Fibroblast of skin of back (primary cell): ENCODE data around the gene SP4.

Experiments used
- DNase-seq: peaks from one replicate; pipeline ENCODE4 v3.0.0-alpha.2; 2013

The SP4 gene

GRCh38 chr7:21443149-21443841 is 15.4 kb downstream of the SP4 start:
- DNase-seq = no peak

- no peak for DNase-seq
These were observed 21.1 kb downstream of the SP4 start for GRCh38 chr7:21448974-21449373.

- DNase-seq = no peak
These were observed 22.2 kb downstream of the SP4 start for GRCh38 chr7:21450076-21450475.

DNA sequence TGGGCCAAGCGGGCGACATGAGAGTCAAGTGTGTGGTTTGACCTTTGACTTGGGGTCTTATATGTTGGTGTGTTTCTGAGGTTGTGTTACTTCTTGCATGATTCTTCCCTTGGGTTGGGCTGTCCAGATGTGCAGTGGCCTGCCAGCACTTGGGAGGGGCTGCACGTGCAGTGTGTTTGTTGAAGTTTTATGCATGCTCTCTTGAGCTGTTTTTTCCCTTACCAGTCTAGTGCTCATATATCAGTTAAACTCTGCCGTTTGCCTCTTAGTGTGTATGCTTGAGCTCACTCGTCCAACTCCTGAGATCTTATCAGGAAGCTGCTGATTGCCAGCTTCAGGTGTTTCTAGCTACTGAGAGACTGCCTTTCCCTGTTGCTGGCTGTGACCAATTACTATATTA is 23.1 kb downstream of the SP4 start:
- DNase-seq = no peak

DNA sequence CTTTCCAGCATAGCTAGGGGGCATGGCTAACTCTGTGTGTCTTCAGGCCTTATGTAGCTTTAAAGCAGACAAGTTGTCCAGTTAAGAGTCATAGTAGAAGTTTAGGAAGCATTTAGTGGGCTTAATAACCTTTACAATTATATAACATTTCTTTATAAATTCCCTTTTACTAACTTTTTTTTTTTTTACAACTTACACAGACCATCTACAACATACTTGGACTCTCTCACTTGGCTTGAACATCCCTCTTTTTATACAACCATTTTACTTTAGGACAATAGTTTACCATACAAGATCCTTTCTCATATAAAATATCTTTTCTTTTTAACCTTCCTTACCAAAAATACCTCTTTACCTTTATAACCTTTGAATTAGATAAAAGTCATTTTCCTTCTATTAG is 26.3 kb downstream of the SP4 start:
- no peak for DNase-seq

GRCh38 chr7:21454906-21455305 is 27.0 kb downstream of the SP4 start:
- DNase-seq = no peak

- no peak for DNase-seq
These were observed 33.4 kb downstream of the SP4 start for GRCh38 chr7:21461282-21461681.

DNA sequence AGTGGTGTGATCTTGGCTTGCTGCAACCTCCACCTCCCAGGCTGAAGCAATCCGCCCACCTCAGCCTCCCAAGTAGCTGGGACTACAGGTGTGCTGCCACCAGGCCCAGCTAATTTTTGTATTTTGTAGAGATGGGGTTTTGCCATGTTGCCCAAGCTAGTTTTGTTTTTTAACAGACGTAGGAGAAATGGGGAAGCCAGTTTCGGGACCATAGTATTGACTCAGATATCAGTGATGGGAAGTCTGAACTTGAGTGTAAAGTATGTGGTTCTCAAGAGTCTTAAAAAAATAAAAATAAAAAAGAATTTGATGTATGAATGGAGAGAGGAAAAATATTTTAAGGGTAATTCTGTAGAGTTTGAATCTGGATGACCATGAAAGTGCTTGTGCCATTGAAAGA is 34.2 kb downstream of the SP4 start:
- no peak for DNase-seq

- DNase-seq = no peak
These were observed 35.6 kb downstream of the SP4 start for GRCh38 chr7:21463524-21463923.

GRCh38 chr7:21468969-21469368 is 41.1 kb downstream of the SP4 start:
- DNase-seq = no peak

GRCh38 chr7:21469894-21470293 is 42.0 kb downstream of the SP4 start:
- no peak for DNase-seq

- DNase-seq = no peak
These were observed 44.1 kb downstream of the SP4 start for GRCh38 chr7:21472029-21472428.

DNA sequence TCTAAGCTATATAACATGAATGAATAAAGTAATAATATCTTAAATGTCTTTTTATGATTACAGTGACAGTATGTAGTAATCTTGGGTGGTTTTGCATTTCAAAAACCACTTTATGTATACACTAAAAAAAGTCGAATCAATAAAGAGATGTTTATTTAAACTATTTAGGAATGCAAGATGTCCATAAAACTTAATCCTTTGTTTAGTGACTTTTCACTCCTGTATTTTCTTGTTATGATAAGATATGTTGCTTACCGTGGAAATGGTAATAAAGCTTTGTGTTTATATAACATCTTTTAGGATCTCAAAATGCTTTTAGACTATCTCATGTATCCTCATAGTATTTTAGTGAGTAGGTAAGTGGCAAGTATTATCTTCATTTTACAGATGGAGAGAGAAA is 48.5 kb downstream of the SP4 start:
- no peak for DNase-seq

DNA sequence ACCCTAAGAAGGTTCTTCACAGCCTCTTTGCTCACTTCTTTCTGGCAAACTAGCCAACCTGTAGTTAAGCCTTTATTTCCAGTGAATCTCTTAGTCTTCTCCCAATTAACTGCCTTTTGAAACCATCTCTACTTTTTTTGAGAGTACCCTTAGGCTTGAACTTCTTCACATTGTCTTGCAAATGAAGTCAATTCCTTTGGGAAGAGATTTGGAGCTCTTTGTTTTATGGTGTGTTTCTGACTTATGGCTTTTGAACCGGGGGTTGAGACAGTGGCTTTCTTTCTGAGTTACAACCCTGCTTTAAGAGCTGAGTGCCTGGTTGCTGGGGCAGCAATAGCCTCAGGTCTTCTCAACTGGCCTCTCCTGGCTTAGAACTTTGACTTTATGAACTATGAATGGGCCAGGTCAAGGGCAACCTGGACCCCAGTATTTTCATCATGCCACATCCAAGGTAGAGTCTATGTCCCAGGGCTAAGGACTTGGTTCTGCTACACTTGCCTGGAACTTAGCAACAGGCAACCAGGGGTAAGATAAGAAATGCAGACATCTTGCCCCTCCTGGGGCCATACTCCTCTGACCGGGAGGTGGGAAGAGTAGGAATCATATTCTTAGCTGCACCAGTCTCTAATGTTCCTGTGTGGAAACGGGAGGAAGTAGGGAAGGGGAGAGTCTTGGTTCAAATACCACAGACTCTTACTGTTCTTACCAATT is 53.0 kb downstream of the SP4 start:
- no peak for DNase-seq

GRCh38 chr7:21486511-21486910 is 58.6 kb downstream of the SP4 start:
- DNase-seq = no peak

- no peak for DNase-seq
These were observed 67.8 kb downstream of the SP4 start for GRCh38 chr7:21495731-21496130.

DNA sequence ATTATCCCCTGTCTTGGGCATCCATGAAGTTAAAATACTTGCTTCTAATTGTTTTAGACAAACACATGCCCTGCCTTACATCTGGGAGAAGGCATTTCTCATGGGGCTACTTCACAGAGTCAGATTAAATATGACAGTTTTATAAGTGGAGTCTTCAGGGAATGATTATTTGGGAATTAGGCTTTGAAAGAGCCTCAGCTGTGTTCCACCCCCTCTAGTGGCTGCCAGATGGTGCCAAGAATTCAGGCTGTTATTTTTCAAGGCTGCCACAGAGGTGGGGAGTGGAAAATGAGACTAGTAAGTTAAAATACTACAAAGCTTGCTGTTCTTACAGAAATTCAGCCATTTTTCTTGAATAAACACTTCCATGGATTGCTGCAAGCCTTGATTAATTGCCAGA is 69.2 kb downstream of the SP4 start:
- DNase-seq = peak; percentile 8

DNA sequence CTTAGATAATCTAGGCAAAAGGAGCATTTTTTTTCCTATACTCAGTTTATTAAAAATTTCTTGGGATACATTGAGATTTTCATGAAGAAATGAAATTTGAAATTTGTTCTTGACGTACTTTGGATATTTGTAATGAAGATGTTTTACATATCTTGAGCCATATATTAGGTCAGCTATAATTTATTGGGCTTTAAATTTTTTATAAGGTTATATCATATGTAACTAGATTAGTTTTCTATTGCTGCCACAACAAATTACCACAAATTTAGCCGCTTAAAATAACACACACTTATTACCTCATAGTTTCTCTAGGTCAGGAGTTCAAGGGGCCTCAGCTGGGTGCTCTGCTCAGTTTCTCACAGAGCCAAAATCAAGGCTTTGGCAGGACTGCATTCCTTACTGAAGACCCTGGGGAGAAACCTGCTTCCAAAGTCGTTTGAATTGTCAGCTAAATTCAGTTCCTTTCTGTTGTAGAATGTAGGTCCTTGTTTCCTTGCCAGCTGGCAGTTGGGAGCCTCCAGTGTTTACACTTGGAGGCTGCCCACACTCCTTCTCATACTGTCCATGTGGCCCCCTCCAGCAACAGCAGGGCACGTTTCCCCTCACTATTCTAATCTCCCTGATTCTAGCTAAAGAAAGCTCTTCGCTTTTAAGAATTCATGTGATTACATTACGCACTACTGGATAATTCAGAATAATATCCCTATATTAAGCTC is 72.4 kb downstream of the SP4 start:
- no peak for DNase-seq

DNA sequence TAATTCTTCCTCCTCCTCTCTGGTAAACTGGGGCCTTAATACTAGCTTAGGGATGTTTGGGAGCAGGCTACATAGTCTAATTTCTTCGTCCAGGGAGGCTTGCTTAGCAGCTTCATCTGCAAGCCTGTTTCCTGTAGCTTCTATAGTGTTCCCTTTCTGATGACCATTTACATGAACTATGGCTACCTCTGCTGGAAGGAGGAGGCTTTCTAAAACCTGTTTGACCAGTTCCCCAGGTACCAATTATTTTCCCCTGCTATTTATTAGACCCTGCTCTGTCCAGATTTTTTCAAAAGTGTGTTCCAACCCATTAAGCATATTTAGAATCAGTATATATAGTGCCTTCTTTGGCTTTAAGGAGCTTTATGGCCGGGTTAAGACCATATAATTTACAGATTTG is 76.1 kb downstream of the SP4 start:
- DNase-seq = no peak

DNA sequence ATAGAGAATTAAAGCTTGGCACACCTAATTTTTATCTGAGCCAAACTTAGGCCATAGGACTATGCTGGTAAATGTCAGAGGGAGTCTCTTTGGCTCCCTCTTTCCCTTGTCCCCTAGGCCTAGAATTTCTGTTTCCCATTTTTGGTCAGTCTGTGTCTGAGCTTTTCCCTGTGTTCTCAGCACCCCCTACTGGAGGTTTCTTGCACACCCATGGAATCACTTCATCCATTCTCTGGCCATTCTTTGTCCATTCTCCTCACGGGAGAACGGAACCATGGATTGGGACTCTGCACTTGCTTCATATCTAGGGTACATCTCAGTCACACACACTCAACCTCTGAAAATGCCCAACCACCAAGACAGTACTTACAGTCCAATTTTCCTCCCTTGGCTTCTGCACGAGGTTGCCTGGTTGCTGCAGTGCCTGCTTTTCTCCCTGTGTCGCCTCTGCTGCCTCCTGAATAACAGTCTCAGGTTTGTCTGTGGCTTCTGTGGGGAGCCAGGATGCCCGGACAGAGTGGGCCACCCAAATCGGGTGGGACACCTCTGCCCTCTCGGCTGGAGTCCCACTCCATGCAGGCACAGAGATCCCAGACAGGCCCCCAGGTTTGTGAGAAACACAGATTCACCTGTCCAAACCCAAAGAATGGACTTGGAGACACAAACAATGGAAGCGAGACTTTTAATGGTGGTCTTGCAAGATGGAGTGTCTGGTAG is 79.9 kb downstream of the SP4 start:
- DNase-seq = peak; percentile 35

DNA sequence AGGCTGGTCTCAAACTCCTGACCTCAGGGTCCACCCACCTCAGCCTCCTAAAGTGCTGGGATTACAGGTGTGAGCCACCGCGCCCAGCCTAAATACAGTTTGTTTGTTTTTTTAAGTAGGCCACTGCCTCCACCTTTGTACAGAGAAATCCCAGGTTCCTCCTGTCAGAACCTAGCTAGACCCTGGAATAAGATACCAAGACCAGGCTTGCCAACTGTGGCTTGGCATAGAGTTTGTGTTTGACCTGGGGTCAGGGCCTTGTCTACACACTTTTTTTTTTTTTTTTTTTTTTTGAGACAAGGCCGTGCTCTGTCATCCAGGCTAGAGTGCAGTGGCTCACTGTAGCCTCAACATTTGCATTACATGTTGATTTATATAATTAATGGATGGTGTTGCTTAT is 80.7 kb downstream of the SP4 start:
- DNase-seq = no peak

- DNase-seq = no peak
These were observed 86.2 kb downstream of the SP4 start for GRCh38 chr7:21514062-21514461.

- DNase-seq = no peak
These were observed 96.8 kb downstream of the SP4 start for GRCh38 chr7:21524680-21525079.
